HL-60 (cell line): ENCODE measurements around the gene AMHR2.

Source experiments
- CTCF ChIP-seq: IDR thresholded peaks from one replicate; pipeline ENCODE4 v1.5.1; 2011; ENCODE audit warnings: low read length, control low read depth, inconsistent platforms; ENCODE audit not compliant: insufficient read depth
- GABPA ChIP-seq: IDR thresholded peaks from 2 replicates; pipeline ENCODE4 v1.6.1; 2012; ENCODE audit warnings: low read depth
- POLR2AphosphoS5 ChIP-seq: IDR thresholded peaks from 2 replicates; pipeline ENCODE4 v1.6.1; 2012; ENCODE audit warnings: low read depth
- SPI1 ChIP-seq: IDR thresholded peaks from 2 replicates; pipeline ENCODE4 v1.6.1; 2012; ENCODE audit warnings: low read depth, mild to moderate bottlenecking, borderline replicate concordance
- TF ChIP-seq, protein P1 (sequence below): IDR thresholded peaks from 2 replicates; pipeline ENCODE4 v1.6.1; 2012; ENCODE audit warnings: low read depth; ENCODE audit not compliant: insufficient replicate concordance

- TF ChIP-seq POLR2AphosphoS5: no peak
- TF ChIP-seq, protein P1, sequence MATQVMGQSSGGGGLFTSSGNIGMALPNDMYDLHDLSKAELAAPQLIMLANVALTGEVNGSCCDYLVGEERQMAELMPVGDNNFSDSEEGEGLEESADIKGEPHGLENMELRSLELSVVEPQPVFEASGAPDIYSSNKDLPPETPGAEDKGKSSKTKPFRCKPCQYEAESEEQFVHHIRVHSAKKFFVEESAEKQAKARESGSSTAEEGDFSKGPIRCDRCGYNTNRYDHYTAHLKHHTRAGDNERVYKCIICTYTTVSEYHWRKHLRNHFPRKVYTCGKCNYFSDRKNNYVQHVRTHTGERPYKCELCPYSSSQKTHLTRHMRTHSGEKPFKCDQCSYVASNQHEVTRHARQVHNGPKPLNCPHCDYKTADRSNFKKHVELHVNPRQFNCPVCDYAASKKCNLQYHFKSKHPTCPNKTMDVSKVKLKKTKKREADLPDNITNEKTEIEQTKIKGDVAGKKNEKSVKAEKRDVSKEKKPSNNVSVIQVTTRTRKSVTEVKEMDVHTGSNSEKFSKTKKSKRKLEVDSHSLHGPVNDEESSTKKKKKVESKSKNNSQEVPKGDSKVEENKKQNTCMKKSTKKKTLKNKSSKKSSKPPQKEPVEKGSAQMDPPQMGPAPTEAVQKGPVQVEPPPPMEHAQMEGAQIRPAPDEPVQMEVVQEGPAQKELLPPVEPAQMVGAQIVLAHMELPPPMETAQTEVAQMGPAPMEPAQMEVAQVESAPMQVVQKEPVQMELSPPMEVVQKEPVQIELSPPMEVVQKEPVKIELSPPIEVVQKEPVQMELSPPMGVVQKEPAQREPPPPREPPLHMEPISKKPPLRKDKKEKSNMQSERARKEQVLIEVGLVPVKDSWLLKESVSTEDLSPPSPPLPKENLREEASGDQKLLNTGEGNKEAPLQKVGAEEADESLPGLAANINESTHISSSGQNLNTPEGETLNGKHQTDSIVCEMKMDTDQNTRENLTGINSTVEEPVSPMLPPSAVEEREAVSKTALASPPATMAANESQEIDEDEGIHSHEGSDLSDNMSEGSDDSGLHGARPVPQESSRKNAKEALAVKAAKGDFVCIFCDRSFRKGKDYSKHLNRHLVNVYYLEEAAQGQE: no peak
- TF ChIP-seq CTCF: no peak
- TF ChIP-seq SPI1: no peak
- TF ChIP-seq GABPA: no peak
Measured at GRCh38 chr12:53423597-53423996, at the start of gene AMHR2.
